GM12892 (cell line): ENCODE results near the gene IRF2.

ENCODE experiments used
- DNase-seq: peaks from one replicate; pipeline ENCODE4 v3.0.0; 2011; ENCODE audit not compliant: insufficient read length
- FAIRE-seq: peaks from 2 replicates; lab custom pipeline; 2011; peaks lifted over from hg19 to GRCh38; lab: Jason Lieb, UNC
- POLR2A ChIP-seq: IDR thresholded peaks from 2 replicates; pipeline ENCODE4 v1.6.1; 2011; ENCODE audit warnings: low read depth, low read length, control low read depth
- POLR2AphosphoS5 ChIP-seq: IDR thresholded peaks from 2 replicates; pipeline ENCODE4 v1.6.1; 2011; ENCODE audit warnings: low read depth, low read length, control low read depth
- TAF1 ChIP-seq: IDR thresholded peaks from 2 replicates; pipeline ENCODE4 v1.6.1; 2011; ENCODE audit warnings: low read depth, mild to moderate bottlenecking, control low read depth, low read length, borderline replicate concordance

Gene IRF2

GRCh38 chr4:184399512-184399908 lies 74.8 kb downstream of the IRF2 start:
- DNase-seq (no peak), FAIRE-seq (no peak)
- no peak for TF ChIP-seq TAF1
- TF ChIP-seq POLR2A = no peak
- no peak for TF ChIP-seq POLR2AphosphoS5

GRCh38 chr4:184398741-184399511 lies 75.4 kb downstream of the IRF2 start:
- no peak for FAIRE-seq
- DNase-seq = no peak
- no peak for TF ChIP-seq TAF1
- TF ChIP-seq POLR2AphosphoS5 = no peak
- TF ChIP-seq POLR2A = no peak

GRCh38 chr4:184397516-184398163 lies 76.7 kb downstream of the IRF2 start:
- DNase-seq = no peak
- FAIRE-seq = no peak
- TF ChIP-seq TAF1 = no peak
- TF ChIP-seq POLR2A = no peak
- no peak for TF ChIP-seq POLR2AphosphoS5

GRCh38 chr4:184396570-184397515 lies 77.5 kb downstream of the IRF2 start:
- FAIRE-seq (peak; percentile 85), DNase-seq (no peak)
- TF ChIP-seq POLR2A (no peak), TAF1 (no peak), POLR2AphosphoS5 (no peak)

GRCh38 chr4:184395971-184396391 lies 78.4 kb downstream of the IRF2 start:
- peak; percentile 46 for DNase-seq
- FAIRE-seq = peak; percentile 93
- TF ChIP-seq POLR2A = no peak; the same call in 1 of the 2 replicates
- TF ChIP-seq TAF1 = peak; percentile 22; the same call in 1 of the 2 replicates
- TF ChIP-seq POLR2AphosphoS5 = peak; percentile 37; the same call in 1 of the 2 replicates

GRCh38 chr4:184395451-184395917 lies 78.9 kb downstream of the IRF2 start:
- FAIRE-seq (no peak), DNase-seq (no peak)
- no peak for TF ChIP-seq POLR2A
- no peak for TF ChIP-seq TAF1
- no peak for TF ChIP-seq POLR2AphosphoS5

- no peak for DNase-seq
- TF ChIP-seq POLR2AphosphoS5 = no peak
- no peak for TF ChIP-seq POLR2A
- no peak for TF ChIP-seq TAF1
- no peak for FAIRE-seq
Measured at GRCh38 chr4:184392748-184393559, 81.4 kb downstream of the IRF2 start.

- no peak for TF ChIP-seq TAF1
- no peak for TF ChIP-seq POLR2A
- no peak for TF ChIP-seq POLR2AphosphoS5
- no peak for DNase-seq
- FAIRE-seq = no peak
Measured at GRCh38 chr4:184392316-184392715, 82.0 kb downstream of the IRF2 start.

GRCh38 chr4:184389978-184390900 lies 84.1 kb downstream of the IRF2 start:
- no peak for DNase-seq
- FAIRE-seq = no peak
- no peak for TF ChIP-seq TAF1
- no peak for TF ChIP-seq POLR2AphosphoS5
- no peak for TF ChIP-seq POLR2A
